ENCODE data around the gene KRT36.

DNA sequence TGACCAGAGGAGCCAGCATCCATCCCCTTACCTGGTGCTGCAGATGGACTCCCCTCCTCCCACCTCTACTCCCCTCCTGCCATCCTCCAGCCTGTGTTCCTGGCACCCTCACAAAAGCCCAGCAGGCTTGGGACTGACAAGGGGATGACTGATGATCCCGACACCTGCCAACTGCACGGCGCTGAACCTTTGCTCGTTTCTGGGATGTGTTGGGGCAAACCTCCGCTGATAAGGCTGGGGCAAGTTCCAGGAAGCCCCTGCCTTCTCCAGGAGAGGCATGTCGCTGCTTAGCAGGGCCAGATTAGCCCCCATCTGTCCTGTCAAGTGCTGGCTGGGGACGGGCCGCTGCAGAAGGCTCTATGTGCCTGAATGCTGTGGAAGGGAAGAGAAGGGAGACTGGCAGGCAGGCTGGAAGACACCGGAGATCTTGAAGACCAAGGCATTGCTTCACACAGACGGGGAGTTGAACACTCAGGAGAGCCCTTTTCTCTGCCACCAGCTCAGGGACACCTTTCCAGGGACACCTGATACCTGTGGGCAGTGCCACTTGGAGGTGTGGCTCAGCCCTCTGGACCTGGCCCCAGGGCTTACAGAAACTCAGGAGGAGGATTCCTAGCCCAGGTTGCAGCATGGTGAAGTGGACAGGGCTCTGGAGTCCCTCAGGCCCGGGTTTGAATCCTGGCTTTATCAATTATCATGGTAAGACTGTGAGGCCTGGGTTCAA lies 30.0 kb upstream of the KRT36 start:
- TF ChIP-seq CTCF (IDR thresholded peaks at IDR 0.05) (no peak), POLR2A (IDR thresholded peaks at IDR 0.05) (no peak)

Data from uterus (tissue), 2 donors.